HL-60 (cell line): ENCODE data around the gene KIAA1217.

Experiments
- DNase-seq, 2 experiments: peaks; one replicate each; pipeline ENCODE4 v3.0.0-alpha.2; 2010 to 2020; ENCODE audit warnings: low read depth in 1 of 2, low spot score in 1 of 2
- H3K27ac ChIP-seq: fragments of 250-450 bp; sonication (Bioruptor Pico); replicated peaks from 2 replicates; pipeline ENCODE4 v1.5.1; 2020; ENCODE audit warnings: mild to moderate bottlenecking, moderate library complexity
- H3K27me3 ChIP-seq: fragments of 250-450 bp; sonication (Bioruptor Pico); 2 replicates; pipeline ENCODE4 v1.5.1; 2021; ENCODE audit warnings: mild to moderate bottlenecking, moderate library complexity; ENCODE audit not compliant: insufficient read depth, poor library complexity, severe bottlenecking
- H3K4me3 ChIP-seq: replicated peaks from 2 replicates; pipeline ENCODE4 v1.5.1; 2011; ENCODE audit warnings: mild to moderate bottlenecking, control low read depth, low read length; ENCODE audit not compliant: insufficient read depth
- CTCF ChIP-seq: IDR thresholded peaks from one replicate; pipeline ENCODE4 v1.5.1; 2011; ENCODE audit warnings: low read length, control low read depth, inconsistent platforms; ENCODE audit not compliant: insufficient read depth
- GABPA ChIP-seq: IDR thresholded peaks from 2 replicates; pipeline ENCODE4 v1.6.1; 2012; ENCODE audit warnings: low read depth
- POLR2AphosphoS5 ChIP-seq: IDR thresholded peaks from 2 replicates; pipeline ENCODE4 v1.6.1; 2012; ENCODE audit warnings: low read depth
- SPI1 ChIP-seq: IDR thresholded peaks from 2 replicates; pipeline ENCODE4 v1.6.1; 2012; ENCODE audit warnings: low read depth, mild to moderate bottlenecking, borderline replicate concordance
- TF ChIP-seq, protein P1 (sequence below): IDR thresholded peaks from 2 replicates; pipeline ENCODE4 v1.6.1; 2012; ENCODE audit warnings: low read depth; ENCODE audit not compliant: insufficient replicate concordance

Gene KIAA1217

GRCh38 chr10:24417053-24417452, 208.1 kb downstream of the KIAA1217 start:
- no peak overlapping the region for H3K4me3 ChIP-seq
- no peak for DNase-seq
- H3K27me3 ChIP-seq: no peaks in the 10 kb centered on the region
- TF ChIP-seq, protein P1, sequence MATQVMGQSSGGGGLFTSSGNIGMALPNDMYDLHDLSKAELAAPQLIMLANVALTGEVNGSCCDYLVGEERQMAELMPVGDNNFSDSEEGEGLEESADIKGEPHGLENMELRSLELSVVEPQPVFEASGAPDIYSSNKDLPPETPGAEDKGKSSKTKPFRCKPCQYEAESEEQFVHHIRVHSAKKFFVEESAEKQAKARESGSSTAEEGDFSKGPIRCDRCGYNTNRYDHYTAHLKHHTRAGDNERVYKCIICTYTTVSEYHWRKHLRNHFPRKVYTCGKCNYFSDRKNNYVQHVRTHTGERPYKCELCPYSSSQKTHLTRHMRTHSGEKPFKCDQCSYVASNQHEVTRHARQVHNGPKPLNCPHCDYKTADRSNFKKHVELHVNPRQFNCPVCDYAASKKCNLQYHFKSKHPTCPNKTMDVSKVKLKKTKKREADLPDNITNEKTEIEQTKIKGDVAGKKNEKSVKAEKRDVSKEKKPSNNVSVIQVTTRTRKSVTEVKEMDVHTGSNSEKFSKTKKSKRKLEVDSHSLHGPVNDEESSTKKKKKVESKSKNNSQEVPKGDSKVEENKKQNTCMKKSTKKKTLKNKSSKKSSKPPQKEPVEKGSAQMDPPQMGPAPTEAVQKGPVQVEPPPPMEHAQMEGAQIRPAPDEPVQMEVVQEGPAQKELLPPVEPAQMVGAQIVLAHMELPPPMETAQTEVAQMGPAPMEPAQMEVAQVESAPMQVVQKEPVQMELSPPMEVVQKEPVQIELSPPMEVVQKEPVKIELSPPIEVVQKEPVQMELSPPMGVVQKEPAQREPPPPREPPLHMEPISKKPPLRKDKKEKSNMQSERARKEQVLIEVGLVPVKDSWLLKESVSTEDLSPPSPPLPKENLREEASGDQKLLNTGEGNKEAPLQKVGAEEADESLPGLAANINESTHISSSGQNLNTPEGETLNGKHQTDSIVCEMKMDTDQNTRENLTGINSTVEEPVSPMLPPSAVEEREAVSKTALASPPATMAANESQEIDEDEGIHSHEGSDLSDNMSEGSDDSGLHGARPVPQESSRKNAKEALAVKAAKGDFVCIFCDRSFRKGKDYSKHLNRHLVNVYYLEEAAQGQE: no peak
- TF ChIP-seq CTCF (no peak), SPI1 (no peak), GABPA (no peak), POLR2AphosphoS5 (no peak)
- H3K27ac ChIP-seq: no peak overlapping the region

- TF ChIP-seq SPI1 (no peak), GABPA (no peak), CTCF (no peak), POLR2AphosphoS5 (no peak)
- TF ChIP-seq, protein P1: no peak
- no peaks in the 10 kb centered on the region for H3K27me3 ChIP-seq
- no peak overlapping the region for H3K4me3 ChIP-seq
- no peak overlapping the region for H3K27ac ChIP-seq
- no peak for DNase-seq
Observed at GRCh38 chr10:24418532-24418931, 209.6 kb downstream of the KIAA1217 start.

DNA sequence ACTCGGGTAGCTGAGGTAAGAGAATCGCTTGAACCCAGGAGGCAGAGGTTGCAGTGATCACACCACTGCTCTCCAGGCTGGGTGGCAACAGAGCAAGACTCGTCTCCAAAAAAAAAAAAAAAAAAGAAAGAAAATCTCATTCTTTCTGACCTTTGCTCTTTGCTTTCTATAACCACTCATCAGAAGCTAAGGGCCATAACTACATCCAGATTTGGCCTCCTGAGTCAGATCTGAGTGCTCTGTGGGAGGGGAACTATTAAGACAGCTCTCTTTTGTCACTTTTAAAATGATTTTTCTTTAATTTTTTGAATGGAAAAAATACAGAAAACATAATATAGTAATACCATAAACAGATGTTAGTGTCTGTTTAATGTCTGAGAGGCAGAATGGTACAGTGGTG, 210.1 kb downstream of the KIAA1217 start:
- H3K27me3 ChIP-seq: no peaks in the 10 kb centered on the region
- TF ChIP-seq POLR2AphosphoS5 (no peak), GABPA (no peak), CTCF (no peak), SPI1 (no peak)
- TF ChIP-seq, protein P1: no peak
- H3K27ac ChIP-seq: no peak overlapping the region
- H3K4me3 ChIP-seq: no peak overlapping the region
- no peak for DNase-seq
